ENCODE results near the gene OR2A25.

Gene OR2A25

DNA sequence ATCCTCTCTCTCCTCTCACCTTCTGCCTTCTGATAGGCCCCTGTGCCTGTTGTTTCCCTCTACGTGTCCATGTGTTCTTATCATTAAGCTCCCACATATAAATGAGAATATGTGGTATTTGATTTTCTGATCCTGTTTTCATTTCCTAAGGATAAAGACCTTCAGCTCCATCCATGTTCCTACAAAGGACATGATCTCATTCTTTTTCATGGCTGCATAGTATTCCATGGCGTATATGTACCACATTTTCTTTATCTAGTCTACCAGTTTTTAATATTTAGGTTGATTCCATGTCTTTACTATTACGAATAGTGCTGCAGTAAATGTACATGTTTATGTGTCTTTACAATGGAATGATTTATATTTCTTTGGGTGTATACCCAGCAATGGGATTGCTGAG is 21.1 kb downstream of the OR2A25 start:
- DNase-seq (ENCODE audit: low read depth) = no peak
- no peak overlapping the region for H3K4me3 ChIP-seq (ENCODE audit: control insufficient read depth, low read depth, low read length)
- TF ChIP-seq, protein P1, sequence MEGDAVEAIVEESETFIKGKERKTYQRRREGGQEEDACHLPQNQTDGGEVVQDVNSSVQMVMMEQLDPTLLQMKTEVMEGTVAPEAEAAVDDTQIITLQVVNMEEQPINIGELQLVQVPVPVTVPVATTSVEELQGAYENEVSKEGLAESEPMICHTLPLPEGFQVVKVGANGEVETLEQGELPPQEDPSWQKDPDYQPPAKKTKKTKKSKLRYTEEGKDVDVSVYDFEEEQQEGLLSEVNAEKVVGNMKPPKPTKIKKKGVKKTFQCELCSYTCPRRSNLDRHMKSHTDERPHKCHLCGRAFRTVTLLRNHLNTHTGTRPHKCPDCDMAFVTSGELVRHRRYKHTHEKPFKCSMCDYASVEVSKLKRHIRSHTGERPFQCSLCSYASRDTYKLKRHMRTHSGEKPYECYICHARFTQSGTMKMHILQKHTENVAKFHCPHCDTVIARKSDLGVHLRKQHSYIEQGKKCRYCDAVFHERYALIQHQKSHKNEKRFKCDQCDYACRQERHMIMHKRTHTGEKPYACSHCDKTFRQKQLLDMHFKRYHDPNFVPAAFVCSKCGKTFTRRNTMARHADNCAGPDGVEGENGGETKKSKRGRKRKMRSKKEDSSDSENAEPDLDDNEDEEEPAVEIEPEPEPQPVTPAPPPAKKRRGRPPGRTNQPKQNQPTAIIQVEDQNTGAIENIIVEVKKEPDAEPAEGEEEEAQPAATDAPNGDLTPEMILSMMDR (IDR thresholded peaks at IDR 0.05; ENCODE audit: control insufficient read depth, insufficient read depth, low read depth, low read length, missing control alignments) = no peak

DNA sequence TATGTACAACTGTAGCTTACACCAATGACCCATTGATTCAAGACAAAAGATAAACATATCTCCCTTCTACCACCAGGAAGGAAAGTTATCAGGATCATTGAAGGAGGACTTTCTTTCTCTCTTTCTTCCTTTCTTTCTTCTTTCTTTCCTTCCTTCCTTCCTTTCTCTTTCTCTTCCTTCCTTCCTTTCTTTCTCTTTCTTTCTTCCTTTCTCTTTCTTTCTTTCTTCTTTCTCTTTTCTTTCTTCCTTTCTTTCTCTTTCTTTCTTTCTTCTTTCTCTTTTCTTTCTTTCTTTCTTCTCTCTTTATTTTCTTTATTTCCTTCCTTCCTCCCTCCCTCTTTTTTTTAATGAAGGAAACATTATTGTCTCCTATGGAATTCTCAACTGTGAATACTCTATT is 29.2 kb downstream of the OR2A25 start:
- TF ChIP-seq, protein P1 (IDR thresholded peaks at IDR 0.05; ENCODE audit: control insufficient read depth, insufficient read depth, low read depth, low read length, missing control alignments) = no peak
- no peak for DNase-seq (ENCODE audit: low read depth)
- H3K4me3 ChIP-seq (ENCODE audit: control insufficient read depth, low read depth, low read length) = no peak overlapping the region

DNA sequence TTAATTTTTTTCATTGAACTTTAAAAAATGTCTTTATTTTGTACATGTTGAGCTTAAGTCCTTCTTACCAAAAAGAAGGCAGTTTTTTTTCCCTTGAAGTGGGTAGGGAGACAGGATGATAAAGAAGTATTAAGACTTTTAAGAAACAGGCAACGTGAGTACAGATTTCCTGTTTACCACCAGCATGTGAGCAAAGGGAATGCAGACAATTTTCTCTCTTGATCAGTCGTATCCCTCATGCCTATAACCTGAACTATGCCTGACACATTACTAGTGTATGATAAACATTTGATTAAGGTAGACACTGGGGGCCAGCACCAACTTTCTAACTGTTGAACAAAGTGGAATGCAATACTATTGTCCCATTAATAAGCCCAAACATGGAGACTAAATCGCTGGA is 31.0 kb downstream of the OR2A25 start:
- no peak overlapping the region for H3K4me3 ChIP-seq (ENCODE audit: control insufficient read depth, low read depth, low read length)
- DNase-seq (ENCODE audit: low read depth) = no peak
- TF ChIP-seq, protein P1 (IDR thresholded peaks at IDR 0.05; ENCODE audit: control insufficient read depth, insufficient read depth, low read depth, low read length, missing control alignments) = no peak

DNA sequence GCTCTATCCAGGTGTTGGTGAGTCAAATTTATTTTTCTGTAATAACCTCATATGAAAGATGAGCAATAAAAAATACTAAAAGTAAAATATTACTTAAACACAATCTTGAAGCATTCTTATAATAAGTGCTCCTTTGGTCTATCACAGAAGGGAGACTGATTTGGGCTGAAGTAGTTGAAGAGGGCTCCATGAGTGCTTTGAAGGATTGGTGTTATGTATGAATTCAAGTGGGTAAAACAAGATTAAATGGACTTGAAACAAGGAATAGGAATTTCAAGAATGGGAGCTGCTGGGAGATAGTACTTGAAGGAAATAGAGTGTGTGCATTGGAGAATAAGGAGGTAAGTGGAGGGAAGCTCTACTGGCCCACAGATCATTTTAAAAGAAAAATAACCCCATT is 32.4 kb downstream of the OR2A25 start:
- no peak overlapping the region for H3K4me3 ChIP-seq (ENCODE audit: control insufficient read depth, low read depth, low read length)
- TF ChIP-seq, protein P1 (IDR thresholded peaks at IDR 0.05; ENCODE audit: control insufficient read depth, insufficient read depth, low read depth, low read length, missing control alignments) = no peak
- no peak for DNase-seq (ENCODE audit: low read depth)

DNA sequence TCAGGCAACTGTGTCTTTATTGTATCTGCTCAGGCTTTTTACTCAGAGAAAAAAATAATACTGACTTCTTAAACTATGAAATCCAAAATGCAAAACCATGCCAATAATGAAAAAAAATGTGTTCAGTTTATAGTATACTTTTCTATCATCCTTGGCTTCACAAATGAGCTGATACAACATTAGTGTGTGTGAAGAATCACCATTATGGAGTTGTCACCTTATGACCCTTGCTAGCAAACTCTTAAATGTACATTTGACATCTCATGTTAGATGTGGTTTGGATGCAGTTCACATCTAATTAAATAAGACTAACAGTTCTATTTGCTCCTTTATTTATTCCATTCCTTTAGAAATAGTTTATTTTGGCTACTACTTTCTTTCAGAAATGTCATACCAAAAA is 35.6 kb downstream of the OR2A25 start:
- TF ChIP-seq, protein P1 (IDR thresholded peaks at IDR 0.05; ENCODE audit: control insufficient read depth, insufficient read depth, low read depth, low read length, missing control alignments) = no peak
- H3K4me3 ChIP-seq (ENCODE audit: control insufficient read depth, low read depth, low read length) = no peak overlapping the region
- DNase-seq (ENCODE audit: low read depth) = no peak

DNA sequence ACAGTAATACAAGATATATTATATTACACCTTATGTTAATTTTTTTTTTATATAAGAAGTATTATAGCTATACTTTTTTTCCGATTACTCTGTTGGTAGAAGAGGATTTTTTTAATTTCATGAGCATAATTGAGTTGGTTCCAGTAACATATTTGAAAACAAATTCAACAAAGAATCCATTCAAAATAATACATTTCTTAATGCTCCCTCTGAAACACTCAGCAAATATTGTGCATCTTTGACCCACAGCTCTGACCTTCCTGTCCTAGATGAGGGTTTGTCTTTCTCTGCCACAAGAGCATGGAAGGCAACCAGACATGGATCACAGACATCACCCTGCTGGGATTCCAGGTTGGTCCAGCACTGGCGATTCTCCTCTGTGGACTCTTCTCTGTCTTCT is 39.7 kb downstream of the OR2A25 start, which contains the start of gene OR2A2:
TSS of gene OR2A2 (plus strand) at position 301 of the 400 bp plus-strand sequence. CDS start at position 301, 0 bp downstream.
- no peak within 1 kb of the TSS for H3K4me3 ChIP-seq (ENCODE audit: control insufficient read depth, low read depth, low read length)
- TF ChIP-seq, protein P1 (IDR thresholded peaks at IDR 0.05; ENCODE audit: control insufficient read depth, insufficient read depth, low read depth, low read length, missing control alignments) = no peak
- DNase-seq (ENCODE audit: low read depth) = no peak

DNA sequence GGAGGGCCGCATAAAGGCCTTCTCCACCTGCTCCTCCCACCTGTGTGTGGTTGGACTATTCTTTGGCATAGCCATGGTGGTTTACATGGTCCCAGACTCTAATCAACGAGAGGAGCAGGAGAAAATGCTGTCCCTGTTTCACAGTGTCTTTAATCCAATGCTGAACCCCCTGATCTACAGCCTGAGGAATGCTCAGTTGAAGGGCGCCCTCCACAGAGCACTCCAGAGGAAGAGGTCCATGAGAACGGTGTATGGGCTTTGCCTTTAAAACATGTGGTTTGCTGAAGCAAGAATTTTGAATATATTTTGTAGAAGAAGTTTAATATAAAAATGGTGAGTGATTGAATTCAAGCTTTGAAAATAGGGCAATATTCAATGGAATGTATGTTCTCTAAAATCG is 40.7 kb downstream of the OR2A25 start:
- TF ChIP-seq, protein P1 (IDR thresholded peaks at IDR 0.05; ENCODE audit: control insufficient read depth, insufficient read depth, low read depth, low read length, missing control alignments) = no peak
- H3K4me3 ChIP-seq (ENCODE audit: control insufficient read depth, low read depth, low read length) = no peak overlapping the region
- DNase-seq (ENCODE audit: low read depth) = no peak
